ENCODE measurements around the gene BYSL.
"Not testable (repeated sequence)": the region's sequence is repeated elsewhere in the genome, so short reads cannot be mapped to it uniquely, and the experiment has no call there.

The BYSL gene

DNA sequence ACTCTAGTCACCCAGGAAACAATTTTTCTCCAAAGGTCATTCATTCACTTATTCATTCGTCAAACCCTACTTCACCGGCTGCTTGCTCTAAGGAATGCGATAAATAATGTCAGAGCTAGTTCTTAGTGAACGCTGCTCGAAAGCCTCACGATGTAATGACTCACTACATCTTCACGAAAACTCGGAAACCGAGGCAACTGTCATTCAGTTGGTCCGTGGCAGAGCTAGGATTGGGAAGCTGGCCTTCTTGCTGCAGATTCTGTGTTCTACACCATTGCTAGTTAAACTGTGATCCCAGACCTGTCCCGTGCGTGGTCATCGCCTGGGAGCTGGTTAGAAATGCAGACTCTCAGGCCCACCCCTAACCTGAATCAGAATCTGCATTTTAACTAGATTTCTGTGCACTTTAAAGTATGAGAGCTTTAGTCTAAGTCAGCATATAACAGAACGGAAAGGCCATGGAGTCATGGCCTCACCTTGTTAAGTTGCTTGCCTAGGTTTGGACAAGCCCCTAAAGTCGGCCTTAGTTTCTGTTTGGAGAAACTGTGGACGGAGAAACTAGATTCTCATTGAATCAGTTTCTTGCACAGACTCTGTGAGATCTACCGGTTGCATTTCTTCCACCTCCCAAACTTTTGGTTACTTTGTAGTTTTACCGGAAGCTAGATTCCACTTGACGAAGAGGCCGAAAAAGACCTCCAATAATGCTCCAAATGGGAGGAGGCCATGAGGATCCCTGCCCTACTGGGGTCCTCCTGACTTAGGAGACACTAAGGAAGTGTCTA, 21.0 kb downstream of the BYSL start:
- DNase-seq: no peak

- DNase-seq: not testable (repeated sequence)
Observed at GRCh38 chr6:41942882-41943281, 21.6 kb downstream of the BYSL start.

DNA sequence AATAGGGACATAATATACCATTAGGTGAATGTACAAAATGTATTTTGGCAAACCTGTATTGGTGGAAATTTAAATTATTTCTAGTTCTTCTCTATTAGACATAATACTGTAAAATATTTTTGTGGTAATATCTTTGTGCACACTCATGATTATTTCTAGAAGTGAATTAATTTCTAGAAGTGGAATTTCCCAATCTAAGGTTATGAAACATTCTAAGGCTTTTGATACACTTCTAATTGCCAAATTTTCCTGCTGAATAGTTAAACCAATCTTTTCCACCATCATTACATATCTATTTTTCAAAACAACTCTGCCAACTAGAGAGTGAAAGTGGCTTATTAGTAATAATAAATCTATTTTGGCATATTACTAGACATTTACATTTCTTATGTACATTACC, 22.2 kb downstream of the BYSL start:
- no peak for DNase-seq

GRCh38 chr6:41947581-41948220, 26.4 kb downstream of the BYSL start:
- no peak for DNase-seq

DNA sequence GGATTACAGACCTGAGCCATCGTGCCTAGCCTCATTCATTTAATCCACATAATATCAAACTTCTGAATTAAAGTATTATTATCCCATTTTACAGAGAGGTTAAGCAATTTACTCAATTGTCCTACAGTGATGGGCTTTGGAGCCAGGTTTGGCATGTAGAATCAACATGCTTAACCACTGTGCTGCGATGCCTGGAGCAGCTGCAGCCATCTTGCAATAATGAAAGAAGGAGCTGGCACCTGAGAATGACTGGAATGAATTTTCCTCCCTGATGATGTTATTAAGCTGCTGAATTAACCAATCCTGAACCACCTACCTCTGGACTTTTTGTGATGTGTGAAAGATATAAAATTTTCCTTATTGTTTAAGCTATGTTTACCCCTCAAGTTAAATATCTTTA, 33.4 kb downstream of the BYSL start:
- DNase-seq: no peak

- DNase-seq: no peak
Observed at GRCh38 chr6:41955412-41955811, 34.1 kb downstream of the BYSL start.

DNA sequence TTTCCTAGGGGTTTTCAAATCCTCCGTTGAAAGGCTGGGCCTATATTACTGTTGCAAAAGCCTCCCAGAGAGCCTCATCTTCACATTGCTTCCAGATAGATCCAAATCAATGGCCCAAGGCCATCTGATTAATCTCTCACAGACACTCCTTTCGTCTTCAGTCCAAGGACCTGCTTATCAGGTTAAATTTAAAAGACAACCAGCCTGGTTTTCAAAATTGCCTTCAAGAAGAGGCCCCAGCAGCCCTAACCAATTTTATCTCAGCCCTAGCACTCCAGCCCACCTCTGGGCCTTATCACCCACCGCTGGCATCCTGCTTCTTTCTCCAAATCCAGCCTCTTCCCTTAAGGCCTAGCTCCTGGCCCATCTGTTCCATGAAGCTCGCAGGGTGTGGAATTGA, 35.8 kb downstream of the BYSL start:
- DNase-seq: no peak

DNA sequence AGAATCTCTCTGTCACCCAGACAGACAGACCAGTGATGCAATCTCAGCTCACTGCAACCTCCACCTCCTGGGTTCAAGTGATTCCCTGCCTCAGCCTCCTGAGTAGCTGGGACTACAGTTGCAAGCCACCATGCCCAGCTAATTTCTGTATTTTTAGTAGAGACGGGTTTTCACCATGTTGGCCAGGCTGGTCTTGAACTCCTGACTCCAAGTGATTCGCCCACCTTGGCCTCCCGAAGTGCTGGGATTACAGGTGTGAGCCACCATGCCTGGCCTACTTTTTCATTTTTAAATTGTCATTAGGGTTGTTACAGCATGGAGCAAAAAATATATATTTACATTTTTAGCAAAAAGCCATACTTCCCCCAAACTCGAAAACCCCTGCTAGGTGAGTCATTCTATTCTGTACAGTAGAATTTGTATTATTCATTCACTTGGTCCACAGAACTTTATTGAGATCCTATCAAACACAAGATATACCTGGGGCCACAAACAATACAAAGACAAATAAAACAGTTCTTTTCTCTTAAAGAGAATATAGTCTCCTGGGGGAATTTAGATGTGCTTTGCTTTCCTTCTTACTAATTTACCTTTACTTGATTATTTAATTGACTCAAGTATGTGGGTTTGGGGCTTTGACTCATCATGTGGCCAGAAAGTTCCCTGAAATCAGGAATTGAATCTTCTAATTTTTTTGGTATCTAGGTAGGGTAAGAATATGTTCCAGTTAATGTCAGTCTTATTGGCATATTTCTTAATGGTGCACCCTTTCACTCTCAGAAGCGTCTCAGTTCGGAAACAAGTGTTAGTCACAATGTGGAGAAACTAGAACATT, 36.9 kb downstream of the BYSL start:
- DNase-seq: no peak

GRCh38 chr6:41960028-41960427, 38.7 kb downstream of the BYSL start:
- DNase-seq: no peak

DNA sequence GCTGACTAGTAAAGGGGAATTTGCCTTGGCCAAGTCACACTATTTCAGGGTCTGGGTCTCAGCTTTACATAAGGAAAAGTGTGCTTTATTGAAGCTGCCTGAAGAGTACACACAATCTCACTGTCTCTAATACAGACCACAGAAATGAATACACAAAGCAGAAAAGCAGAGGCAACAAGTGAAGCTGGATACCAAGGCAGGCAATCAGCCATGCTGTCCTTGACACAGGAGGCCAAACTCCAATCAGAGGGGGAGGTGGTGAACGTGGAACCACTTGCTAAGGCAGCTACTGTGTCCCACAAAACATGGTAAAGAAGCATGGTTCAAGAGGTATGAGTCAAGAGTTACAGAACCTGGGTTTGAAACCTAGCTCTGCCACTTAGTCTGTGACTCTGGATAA, 42.1 kb downstream of the BYSL start:
- DNase-seq: no peak

DNA sequence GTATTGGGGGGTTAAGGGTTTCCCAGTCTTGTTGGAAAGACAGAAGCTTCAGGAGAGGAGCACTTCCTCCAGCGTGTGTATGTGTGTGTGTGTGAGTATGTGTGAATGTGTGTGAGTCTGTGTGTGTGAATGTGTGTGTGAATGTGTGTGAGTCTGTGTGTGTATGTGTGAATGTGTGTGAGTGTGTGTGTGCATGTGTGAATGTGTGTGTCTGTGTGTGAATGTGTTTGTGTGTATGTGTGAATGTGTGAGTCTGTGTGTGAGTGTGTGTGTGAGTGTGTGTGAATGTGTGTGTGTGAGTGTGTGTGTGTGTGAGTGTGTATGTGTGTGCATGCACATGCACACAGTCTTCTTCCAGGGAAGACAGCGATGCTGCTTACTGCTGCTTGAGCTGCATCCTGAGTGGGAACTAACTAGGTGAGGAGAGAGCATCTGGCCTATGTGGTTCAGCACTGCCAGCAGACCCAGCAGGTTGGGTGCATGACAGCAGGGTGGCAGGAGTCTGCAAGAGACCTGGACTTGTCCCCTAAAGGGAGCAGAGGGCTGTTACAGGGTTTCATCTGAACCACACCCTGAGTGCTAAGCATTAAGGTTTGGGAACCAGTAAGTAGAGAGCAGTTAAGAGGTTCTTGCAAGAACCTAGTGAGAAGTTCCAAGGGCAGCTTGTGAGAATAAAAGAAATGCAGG, 43.0 kb downstream of the BYSL start:
- DNase-seq: no peak

GRCh38 chr6:41965429-41966213, 44.3 kb downstream of the BYSL start:
- no peak for DNase-seq

- no peak for DNase-seq
Observed at GRCh38 chr6:41966214-41966920, 45.1 kb downstream of the BYSL start.

- no peak for DNase-seq
Observed at GRCh38 chr6:41966961-41967311, 45.6 kb downstream of the BYSL start.

- DNase-seq: no peak
Observed at GRCh38 chr6:41967312-41968287, 46.3 kb downstream of the BYSL start.

GRCh38 chr6:41970436-41970846, 49.1 kb downstream of the BYSL start:
- peak; percentile 79 for DNase-seq

DNA sequence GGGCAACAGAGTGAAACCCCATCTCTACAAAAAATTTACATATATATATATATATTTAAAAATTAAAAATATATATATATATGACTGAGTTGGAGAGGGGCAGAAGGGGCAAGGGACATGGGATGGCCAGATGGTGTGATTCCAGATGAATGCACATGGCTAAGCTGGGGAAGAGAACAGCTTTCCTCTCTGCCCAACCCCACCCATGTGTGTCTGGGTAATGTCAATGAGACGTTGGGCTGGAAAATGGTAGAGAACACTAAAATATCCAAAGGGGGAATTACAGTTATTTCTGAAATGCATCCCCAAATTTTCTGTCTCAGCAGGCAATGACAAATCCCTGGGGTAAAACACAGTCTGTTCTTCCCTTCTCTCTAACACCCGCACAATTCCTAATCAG, 51.5 kb downstream of the BYSL start:
- DNase-seq: no peak

DNA sequence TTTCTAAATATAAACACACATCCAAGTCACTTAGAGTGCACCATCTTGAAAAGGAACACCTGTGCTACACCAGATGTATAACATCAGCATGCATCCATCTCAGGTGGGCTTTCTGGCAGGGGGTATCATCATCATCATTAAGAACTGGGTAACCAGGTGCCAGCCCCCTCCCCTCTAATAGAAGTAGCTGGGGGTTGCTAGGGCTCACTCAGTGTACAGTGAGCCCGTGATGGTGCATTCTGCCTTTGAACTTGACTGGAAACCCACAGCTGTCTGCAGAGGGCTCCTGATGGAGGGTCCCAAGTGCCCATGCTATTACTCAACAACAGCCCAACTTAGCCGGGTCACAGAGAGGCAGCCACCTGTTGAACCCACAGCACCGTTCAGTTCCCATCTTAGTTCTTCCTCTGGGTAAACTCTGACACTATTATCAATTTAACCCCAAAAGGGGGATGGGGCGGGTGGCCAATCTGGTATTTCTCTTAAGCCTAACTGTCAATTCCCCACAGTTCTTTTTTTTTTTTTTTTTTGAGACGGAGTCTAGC, 53.1 kb downstream of the BYSL start:
- no peak for DNase-seq

DNA sequence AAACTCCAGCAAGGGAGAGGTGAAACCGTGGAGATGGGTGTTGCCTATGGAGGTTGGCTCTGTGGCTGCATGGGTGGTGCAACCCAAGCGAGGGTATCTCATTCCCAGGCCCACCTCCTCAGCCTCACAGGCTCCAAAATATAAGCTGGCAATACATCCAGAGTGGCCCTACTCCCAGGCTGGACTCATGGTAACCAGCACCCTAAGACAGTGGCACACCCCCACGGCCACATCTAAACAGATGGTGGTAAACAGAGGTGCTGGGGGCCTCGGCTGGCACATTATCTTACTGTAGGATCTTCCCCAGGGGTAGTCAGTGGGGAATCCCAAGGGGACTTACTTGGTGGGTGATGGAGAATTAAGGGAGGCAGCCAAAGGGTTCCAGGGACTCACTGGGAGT, 54.0 kb downstream of the BYSL start:
- DNase-seq: no peak

DNA sequence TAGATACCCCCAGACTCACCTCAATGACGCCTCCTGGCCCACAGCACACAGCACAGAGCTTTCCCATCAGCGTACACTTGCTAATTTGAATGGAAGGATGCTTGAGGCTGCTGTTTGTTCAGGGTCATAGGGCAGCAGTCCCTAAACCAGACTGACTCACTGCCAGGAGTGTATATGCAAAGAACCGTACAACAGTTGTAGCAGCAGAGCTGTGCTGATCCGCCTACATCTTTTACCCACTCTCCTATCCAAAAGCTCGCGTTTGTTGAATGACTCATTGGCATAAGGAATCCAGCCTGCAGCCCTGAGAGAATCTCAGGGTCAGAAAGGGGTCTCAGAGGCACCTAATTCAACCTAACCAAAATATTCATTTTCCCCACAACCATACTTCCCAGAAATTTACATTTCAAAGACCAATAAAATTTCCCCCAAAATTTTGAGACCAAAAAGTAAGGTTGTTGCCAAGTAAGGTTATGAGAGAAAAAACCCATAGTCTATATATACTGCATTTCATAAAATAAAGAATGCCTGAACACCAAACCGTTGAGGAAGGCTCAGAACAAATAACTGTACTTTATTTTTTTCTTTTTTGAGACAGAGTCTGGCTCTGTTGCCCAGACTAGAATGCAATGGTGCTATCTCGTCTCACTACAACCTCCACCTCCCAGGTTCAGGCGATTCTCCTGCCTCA, 55.6 kb downstream of the BYSL start:
- no peak for DNase-seq
